IMR-90 (cell line): ENCODE measurements around the gene CIITA.

ENCODE experiments used
- FOS ChIP-seq: fragments of 150-350 bp; IDR thresholded peaks from 2 replicates; pipeline ENCODE4 v1.6.1; 2016; ENCODE audit warnings: low read depth, low read length
- MXI1 ChIP-seq: IDR thresholded peaks from 2 replicates; pipeline ENCODE4 v1.6.1; 2012; ENCODE audit warnings: low read depth, mild to moderate bottlenecking, low read length, moderate library complexity, borderline replicate concordance
- POLR2A ChIP-seq: IDR thresholded peaks from 2 replicates; pipeline ENCODE4 v1.6.1; 2012; ENCODE audit warnings: mild to moderate bottlenecking, low read depth, low read length
- RAD21 ChIP-seq: IDR thresholded peaks from 2 replicates; pipeline ENCODE4 v1.6.1; 2012; ENCODE audit warnings: low read length, improper control_type of control experiment
- RCOR1 ChIP-seq: IDR thresholded peaks from 2 replicates; pipeline ENCODE4 v1.6.1; 2012; ENCODE audit warnings: mild to moderate bottlenecking, low read length, improper control_type of control experiment; ENCODE audit not compliant: insufficient replicate concordance
- RFX5 ChIP-seq: IDR thresholded peaks from 2 replicates; pipeline ENCODE4 v1.8.0; 2012; ENCODE audit warnings: low read depth, mild to moderate bottlenecking, low read length, moderate library complexity
- SMC3 ChIP-seq: fragments of 150-350 bp; IDR thresholded peaks from 2 replicates; pipeline ENCODE4 v1.6.1; 2016; ENCODE audit warnings: low read depth, mild to moderate bottlenecking, antibody characterized with exemption, low read length, moderate library complexity
- TF ChIP-seq, protein P1 (sequence below): conservative IDR thresholded peaks from 2 replicates; pipeline ENCODE4 v1.5.1; 2012; ENCODE audit warnings: mild to moderate bottlenecking, low read depth, low read length, improper control_type of control experiment
- TF ChIP-seq, protein P2 (sequence below): fragments of 150-350 bp; IDR thresholded peaks from 2 replicates; pipeline ENCODE4 v1.6.1; 2017; ENCODE audit warnings: mild to moderate bottlenecking, antibody characterized with exemption, low read length, low read depth

DNA sequence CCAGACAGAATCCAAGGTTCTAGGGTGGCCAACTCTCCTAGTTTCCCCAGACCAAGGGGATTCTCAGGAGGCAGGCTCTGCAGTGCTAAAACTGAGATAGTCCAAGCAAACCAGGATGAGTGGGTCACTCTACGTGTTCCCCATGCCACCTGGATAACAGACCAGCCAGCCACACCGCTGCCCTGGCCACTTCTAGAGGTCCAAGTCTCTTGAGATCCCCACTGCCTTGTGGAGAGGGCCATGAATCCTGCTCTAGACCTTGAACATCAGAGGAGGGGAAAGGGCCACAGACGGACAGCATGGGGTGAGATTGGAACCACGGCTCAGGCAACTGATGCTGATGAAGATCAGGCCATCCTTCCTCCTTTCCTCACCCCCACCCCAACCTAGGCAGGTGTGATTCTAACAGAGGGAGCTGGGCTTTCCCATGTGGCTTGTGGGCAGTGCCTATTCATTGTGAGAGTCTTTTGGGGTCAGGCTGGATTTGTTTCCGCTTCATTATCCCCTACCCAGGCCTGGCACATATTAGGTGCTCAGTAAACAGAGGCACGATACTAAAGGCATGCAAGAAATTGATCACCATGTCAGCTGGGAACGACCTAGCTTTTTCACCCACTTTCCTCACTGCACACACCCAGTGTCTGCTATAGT lies 41.6 kb upstream of the CIITA start:
- TF ChIP-seq RFX5, result no peak
- no peak for TF ChIP-seq POLR2A
- TF ChIP-seq MXI1, result no peak
- TF ChIP-seq RCOR1, result no peak
- TF ChIP-seq, protein P1, sequence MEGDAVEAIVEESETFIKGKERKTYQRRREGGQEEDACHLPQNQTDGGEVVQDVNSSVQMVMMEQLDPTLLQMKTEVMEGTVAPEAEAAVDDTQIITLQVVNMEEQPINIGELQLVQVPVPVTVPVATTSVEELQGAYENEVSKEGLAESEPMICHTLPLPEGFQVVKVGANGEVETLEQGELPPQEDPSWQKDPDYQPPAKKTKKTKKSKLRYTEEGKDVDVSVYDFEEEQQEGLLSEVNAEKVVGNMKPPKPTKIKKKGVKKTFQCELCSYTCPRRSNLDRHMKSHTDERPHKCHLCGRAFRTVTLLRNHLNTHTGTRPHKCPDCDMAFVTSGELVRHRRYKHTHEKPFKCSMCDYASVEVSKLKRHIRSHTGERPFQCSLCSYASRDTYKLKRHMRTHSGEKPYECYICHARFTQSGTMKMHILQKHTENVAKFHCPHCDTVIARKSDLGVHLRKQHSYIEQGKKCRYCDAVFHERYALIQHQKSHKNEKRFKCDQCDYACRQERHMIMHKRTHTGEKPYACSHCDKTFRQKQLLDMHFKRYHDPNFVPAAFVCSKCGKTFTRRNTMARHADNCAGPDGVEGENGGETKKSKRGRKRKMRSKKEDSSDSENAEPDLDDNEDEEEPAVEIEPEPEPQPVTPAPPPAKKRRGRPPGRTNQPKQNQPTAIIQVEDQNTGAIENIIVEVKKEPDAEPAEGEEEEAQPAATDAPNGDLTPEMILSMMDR, result no peak
- no peak for TF ChIP-seq RAD21
- TF ChIP-seq, protein P2, sequence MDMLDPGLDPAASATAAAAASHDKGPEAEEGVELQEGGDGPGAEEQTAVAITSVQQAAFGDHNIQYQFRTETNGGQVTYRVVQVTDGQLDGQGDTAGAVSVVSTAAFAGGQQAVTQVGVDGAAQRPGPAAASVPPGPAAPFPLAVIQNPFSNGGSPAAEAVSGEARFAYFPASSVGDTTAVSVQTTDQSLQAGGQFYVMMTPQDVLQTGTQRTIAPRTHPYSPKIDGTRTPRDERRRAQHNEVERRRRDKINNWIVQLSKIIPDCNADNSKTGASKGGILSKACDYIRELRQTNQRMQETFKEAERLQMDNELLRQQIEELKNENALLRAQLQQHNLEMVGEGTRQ, result no peak
- TF ChIP-seq FOS, result no peak
- TF ChIP-seq SMC3, result no peak
